GM21786 (cell line): ENCODE data around the gene CTNNA1.

ENCODE experiments used
- ATAC-seq: cut with Tn5 transposase; IDR thresholded peaks from one replicate; pipeline ENCODE4 v1.9.1; 2021; ENCODE audit not compliant: unreplicated experiment

Gene CTNNA1

DNA sequence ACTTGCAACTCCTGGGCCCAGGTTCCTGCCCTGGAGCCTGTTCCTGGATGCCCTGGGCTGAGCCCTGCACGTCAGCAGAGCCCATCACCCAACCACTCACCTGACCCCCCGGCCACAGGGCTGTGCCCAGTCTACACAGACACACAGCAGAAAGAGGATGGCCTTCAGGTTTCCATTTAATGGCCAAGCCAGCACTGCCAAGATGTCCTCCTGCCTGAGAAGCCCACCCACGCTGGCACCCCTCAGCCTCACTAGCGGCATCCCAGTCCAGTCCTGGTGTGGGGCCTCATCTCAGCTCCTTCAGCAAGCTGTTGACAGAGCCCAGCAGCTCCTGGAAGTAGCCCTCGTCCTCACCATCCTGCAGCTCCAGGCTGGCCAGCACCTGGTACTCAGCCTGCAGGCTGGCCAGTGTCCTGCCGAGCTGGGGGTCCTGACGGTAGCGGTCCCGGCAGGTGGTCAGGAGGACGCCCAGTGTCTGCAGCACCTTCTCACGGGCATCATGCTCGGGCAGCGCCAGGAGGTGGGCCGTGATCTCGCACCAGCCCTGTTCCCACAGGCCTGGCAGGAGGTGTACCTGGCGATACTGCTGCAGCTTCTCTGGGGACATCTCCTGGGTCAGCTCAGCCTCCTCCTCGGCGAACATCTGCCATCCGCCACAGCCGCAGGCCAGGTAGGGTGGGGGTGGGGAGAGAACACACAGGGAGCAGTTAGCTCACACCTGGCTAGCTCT is 193.8 kb downstream of the CTNNA1 start:
- ATAC-seq, result no peak

DNA sequence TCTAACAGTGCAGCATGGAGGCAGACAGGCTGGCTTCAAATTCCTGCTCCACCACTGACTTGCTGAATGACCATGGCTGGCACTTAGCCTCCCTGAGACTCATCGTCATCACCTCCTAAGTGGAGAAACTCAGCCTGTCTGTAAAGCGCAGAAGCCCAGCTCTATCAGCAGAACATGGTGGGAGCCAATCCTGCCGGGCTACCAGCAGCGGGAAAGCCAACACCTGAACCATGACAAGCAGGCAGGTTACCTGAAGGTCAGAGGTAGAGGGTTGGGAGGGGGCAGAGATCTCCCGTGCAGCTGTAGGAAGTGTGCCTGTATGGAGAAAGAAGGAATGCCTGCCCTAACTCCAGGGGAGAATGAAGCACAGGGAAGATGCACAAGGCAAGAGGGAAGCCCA is 194.6 kb downstream of the CTNNA1 start:
- ATAC-seq, result no peak

DNA sequence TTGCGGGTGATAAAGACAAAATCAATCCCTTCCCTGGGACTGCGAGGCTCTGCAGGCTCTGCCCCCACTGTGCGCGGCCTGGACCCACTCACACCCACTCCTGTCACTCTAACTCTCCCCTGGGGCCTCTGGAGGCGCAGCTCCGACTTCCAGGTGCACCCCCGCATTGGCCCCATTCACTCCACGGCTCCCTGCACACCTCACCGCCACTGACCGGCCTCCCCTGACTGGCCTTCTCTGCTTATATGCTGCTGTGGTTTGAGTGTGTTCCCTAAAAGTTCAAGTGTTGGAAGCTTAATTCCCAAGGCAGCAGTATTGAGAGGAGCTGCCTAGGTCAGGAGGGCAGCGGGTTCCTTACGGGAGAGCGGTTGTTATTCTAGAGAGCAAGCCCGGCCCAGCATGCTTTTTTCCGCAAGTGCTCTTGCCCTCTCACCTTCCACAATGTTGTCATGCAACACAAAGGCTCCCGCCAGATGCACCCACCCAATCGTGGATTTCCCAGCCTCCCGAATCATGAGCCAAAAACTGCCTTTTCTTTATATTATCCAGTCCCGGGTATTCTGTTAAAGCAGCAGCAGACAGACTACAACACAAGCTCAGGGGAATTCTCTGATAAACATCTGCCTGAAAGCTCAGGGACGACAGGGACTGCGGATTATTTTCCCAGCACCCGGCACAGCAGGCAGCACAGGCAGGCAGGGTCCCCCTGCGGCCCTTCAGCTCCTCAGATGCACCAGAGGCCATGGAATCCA is 195.4 kb downstream of the CTNNA1 start:
- ATAC-seq, result no peak

DNA sequence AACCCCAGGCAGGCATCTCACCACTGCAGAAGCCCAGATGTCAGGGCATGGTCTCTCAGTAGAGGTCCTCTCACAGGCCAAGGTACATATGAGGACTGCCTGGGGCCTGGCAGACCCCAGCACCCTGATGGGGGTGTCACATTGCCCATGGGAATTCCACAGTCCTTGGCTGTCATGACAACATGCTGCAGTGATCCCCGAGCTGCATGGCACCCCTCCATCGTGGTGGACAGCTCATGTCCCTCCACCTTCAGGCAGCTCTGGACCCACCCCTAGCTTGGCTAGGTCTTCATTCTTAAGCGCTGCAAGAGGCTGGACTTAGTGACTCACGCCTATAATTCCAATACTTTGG is 196.0 kb downstream of the CTNNA1 start:
- ATAC-seq, result no peak

DNA sequence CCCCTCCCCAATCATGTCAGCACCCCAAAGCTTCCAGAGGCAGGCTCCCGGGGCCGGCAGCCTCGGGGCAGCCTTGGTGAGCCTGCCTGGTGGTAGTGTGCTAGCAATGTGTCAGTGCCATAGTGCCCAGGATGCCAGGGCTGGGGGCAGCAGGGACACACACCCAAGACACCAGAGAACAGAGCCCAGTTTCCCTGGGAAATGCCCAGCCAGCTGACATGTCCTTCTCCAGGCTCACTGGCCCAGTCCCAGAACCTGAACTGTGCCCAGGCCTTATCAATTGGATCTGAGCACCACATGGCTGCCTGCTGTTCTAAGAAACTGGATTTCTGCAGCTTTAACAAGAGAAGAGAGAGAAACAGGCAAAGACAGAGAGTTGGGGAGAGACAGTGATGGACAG is 196.8 kb downstream of the CTNNA1 start:
- no peak for ATAC-seq

DNA sequence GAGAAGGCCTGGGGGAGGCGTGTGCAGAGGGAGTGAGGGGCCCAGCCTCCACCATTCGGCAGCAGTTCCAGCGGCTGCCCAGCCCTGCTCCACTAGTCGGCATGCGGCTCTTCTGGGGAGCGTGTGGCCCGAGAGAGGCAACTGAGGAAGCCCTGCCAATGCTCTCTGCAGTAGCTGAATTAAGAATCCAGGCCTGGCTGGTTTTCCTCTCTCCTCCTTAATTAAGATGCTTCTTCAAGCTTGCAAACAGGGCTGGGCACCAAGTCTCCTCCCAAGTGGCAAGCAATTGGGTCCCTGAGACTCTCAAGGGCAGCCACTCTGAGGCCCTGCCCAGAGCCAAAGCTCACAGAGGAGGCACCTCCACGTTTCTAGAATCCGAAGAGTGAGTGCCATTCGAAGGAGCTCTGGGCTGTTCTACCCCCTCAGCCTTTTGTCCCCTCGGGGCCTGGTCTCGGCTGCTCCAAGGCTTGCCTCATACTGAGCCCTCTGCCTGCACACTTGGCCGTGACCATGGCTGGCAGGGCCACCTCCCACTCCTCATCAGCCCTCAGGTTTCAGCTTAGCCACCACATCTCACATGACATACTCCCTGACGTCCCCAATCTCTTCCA is 197.3 kb downstream of the CTNNA1 start:
- no peak for ATAC-seq

DNA sequence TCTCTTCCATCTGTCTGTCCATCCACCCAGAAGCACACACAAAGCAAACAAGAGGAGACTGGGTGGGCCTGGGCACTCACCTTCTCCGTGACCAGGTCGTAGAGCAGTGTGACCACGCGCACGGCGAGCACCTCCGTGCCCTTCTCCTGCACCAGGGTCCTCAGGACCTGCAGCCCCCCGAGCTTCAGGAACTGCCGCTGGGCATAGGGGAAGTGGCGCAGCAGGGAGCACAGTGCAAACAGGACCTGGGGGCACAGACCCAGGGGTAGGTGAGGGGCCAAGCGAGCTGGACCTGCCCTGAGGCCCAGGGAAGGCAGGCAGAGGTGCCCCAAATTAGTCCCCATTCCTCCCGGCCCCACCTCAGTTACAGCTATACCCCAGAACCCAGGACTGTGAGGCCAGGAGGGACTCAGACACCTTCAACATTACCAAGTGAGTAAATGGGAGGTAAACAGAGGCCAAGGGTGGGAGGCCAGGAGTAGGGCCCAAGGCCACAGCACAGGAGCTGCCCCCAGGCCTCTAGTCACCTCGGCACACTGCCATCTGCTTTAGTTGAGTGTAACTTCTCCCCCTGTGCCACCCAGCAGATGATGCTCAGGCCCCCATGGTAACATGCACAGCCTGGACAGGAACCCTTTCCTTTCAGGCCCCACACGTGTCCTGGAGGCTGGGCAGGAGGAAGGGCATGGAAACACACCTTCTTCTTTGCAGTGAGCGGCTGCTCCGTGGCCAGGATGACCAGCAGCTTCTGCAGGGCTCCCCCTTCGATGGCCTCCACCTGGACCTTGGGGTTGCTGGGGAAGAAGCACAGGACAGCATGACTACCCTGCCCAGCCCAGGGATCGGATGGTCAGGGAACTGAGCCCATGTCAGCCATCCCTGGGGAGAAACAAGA is 198.1 kb downstream of the CTNNA1 start:
- ATAC-seq, result no peak

DNA sequence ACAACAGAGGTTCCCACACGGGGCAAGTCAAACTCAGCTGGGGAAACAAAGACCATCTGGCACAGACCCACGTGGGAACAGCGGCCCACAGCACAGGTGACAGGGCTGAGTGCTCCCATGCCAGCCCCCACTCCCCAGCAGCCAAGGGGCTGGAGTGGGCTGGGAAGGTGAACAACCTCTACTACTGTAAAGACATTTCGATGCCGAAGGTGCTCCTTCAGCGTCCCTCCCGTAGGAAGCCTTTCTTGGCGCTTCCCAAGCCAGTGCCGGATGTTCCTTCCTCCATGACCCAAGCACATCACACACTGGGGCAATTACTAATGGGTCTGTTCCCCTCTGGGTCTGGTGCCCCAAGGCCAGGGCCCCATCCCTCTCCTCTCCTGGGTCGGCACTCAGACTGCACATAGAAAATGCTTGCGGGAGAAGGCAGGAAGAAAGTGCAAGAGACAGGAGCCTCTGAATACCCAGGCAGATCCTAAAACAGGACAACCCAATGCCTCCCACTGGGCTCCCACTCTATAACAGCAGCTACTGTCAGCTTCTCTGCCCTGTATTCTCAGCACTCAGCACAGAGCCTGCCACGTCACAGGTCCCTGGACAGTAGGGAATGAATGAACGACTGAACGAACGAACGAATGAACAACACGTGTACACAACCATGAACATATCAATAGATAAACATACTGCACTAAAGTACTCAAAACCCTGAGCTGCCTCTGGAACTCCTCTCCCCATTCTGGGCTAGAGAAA is 198.9 kb downstream of the CTNNA1 start:
- no peak for ATAC-seq

DNA sequence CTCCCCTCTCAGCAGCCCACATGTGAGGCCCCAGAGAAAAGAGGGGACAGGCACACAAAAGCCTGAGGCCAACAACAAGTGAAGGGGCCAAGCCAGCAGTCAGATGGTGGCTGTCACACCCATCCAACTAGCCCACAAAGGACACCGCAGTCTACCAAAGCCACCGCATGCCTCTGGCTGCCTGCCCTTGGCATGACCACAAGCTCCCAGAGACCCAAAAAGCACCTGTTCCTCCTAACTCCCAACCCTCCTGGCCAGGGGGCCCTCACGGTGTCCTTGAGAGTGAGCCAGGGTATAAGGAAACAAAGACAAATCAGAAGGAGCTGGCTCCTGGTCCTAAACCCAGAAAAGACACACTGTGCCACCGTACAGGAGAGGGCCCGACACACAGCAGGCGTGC is 199.7 kb downstream of the CTNNA1 start:
- ATAC-seq, result no peak

DNA sequence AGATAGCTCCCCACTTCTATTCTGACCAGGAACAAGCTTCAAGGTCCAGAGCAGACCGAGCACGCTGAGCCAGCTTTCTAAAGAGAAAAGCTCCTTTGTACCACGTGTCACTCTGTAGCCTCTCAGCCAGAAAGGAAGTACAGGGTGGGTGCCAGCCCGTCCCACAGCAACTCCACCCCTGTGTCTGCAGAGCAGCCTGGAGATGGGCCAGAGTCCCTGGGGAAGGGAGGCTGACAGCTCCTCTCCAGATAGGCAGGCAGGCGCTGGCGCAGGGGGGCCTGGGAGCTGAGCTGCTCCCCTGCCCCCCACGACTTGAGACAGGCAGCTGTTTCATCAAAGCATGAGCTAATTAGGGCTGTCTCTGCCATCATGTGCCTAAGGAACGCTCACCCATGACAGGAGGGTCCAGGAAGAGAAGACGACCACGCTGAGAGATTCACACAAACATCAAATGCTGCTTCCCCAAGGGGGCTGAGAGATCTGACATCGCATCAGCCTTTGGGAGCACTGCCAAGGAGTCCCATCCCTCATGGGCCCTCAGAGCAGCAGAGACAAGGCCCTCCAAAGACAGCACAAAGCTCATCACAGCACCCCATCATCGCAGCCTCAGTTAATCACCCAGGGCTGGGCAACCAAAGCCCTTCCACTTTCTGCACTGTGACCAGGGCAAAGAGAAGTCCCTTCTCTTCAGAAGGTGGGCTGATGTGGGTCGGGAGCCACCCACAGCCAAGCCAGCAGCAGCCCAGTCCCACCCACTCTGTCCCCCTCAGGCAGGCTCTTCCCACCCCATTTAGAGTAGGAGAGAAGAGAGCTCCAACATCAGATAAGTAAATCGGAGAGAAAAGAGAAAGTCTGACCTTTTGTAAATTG is 200.4 kb downstream of the CTNNA1 start:
- peak; percentile 86 for ATAC-seq

DNA sequence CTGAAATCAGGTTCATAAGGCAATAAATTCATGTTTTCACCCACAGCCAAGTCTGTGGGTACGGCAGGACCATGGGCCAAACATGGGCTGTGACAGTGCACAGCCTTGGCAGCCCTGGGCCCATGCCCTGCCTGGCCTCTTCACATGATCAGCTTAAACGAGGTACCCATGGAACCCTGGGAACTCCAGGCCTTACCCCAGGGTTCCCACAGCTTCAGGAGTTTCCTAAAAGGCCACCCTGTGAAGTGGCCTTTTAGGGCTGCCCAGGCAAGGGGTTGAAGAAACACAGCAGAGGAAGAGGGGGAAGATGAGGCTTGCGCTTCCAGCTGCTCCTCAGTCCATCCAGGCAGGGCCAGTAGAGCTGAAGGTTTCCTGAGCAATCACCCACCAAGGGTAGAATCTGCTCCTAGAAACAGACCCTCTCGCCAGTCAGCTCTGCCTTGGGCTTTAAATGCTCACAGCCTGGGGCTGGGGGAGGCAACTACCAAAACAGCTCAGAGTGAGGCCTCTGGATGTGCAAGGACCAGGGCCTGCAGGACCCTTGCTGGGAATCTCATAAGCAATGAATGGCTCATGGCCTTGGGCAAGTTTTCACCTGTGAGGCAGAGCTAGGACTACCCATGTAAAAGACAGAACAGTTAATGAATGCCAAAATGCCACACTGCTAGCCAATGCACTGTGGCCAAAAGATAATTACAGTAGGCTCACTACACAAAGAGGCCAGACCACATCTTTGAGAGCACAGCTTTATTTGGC is 201.2 kb downstream of the CTNNA1 start:
- no peak for ATAC-seq

DNA sequence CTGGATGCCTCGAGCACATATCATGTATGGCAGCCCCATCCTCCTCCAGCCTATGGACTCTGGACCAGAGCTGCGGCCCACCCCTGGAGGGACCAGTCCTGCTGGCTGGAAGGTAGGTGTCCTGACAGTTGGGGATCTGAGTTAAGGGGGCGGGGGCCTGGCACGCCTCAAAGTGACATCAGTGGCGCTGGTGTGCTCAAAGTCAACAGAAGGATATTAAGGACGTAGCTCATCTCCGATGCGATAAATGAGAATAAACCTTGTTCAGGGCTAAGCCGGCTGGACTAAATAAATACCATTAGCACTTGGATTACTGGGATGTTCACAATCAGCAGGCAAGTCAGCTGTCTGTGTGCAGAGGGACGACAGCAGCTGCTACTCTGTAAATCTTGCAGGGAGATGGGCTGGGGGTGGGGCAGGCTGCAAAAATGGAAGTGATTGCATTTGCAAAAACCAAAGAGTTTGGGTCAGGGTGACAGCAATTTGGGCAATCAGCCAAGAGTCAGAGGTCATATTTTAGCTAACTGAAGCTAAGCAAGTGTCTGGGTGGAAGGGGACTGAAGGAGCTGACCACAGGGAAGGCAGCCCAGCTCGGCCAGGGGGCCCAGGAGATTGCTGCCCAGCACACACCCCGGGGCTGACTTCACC is 201.9 kb downstream of the CTNNA1 start:
- no peak for ATAC-seq

DNA sequence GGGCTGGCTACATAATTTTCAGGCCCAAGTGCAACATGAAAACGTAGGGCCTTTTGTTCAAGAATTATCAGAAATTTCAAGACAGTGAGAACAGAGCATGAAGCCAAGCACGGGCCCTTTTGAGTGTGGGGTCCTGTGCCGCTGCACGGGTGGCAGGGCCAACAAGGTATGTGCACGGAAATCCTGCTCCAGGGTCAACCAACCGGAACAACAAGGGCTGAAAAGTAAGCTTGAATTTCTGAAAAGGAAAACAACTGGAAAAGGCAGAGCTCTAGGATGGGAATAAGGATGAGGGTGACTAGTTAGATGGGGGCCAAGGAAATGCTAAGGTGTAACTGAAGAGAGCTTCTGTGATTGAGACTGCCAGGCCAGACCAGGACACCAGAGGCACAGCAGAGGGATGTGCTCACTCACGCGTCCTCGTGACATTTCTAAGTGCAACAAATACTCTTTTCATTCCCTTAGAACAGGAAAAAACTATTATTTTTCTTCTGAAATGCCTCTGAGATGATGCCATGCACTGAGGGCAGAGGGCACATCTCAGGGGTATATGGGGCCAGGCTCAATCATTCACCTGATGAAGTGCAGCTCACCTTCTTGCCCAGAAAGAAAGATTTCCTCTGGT is 202.6 kb downstream of the CTNNA1 start:
- no peak for ATAC-seq

DNA sequence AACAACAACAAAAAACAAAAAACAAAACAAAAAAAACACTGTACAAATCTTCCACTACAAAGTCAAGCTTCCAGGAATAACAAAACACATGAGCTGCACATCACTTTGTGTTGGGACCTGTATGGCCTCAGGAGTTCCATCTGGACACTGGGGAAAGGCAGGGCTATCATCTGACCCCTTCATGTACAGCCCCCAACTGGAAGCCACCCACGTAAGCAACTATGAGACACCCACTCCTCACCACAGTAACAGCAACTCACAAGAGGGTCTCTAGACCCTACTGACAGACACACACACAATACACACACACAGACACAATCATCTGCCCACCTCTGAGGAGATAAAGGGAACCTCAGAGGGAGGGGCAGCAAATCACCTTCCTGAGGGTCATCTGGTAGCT is 203.6 kb downstream of the CTNNA1 start:
- no peak for ATAC-seq

DNA sequence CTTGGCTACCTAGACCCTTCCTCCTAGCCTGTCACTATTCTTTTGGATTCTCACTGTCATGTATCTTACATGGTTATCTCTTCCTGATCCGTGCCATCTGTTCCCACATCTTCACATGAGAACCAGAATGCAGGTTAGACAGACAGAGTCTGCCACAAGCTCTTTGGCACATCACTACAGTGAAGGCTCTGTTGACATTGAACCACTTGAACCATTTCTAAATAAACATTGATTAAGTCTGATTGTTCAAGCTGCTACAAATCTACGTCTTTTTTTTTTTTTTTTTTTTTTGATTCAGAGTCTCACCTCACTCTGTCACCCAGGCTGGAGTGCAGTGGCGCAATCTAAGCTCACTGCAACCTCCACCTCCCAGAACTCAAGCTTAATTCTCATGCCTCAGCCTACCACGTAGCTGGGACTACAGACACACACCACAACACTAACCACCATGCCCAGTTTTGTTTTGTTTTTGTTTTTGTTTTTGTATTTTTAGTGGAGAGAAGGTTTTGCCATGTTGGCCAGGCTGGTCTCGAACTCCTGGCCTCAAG is 207.0 kb downstream of the CTNNA1 start:
- ATAC-seq, result no peak

DNA sequence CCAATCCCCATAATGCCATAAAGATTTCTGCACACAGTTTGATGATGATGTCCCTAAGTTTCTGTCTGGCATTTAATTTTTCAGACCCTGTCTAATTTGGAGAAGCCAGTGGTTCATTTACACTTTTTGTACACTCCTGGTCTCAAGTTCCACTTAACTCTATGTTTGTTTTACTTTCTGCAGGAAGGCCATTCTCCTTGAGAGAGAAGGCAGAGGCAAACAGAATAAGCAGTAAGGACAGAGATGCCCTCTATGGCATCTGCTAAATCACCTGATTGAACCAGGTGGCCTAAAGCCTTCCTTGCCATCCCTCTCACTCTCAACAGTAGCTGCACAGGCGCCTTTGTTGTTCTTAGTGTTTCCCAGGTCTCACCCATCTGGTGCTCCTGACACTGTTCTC is 208.0 kb downstream of the CTNNA1 start:
- no peak for ATAC-seq

DNA sequence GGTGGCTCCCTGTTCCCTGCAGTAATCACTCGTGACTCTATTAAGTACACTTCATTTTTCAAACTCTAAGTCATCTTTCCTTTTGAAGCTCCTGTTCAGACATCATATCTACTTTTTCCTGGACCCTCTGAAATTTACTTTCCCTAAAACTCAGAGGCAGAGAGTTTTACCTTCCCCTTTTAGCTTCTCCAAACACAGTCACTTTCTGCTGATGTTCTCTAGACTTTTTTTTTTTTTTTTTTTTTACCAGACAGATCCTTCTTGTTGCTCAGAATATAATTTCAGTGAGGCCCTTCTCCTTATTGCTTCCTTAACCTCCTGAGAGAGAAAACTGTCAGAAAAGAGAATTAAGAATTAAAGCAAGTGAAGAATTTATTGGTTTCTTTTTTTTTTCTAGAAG is 208.5 kb downstream of the CTNNA1 start:
- no peak for ATAC-seq
